Measurements from ENCODE around the gene GRK5. TPM values are rescaled to one million over a fixed set of nuclear protein-coding genes. Genes with fewer than 3 reads are reported as not detected.

GRK5 gene
- total RNA-seq, 4 donors from 2014 or later, result 5.4 to 13.0 (median 10.6) TPM

DNA sequence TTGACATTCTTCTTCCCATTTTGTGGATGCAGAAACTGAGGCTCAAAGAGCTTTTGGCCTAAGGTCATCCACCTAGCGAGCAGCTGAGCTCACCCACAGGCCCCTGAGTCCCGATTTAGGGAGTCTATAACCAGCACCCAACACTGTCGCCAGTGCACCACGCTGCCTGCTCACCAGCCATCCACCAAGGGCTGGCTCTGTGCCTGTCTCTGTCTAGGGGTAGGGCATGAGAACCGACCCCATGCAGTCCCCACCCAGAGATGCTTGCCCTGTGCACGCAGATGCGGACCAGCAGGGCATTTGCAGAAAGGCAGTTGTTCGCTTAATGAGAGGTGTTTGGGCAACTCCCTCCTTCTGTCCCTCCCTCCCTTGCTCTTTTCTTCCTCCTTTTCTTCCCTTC, 97.2 kb downstream of the GRK5 start:
- no peak overlapping the region for H3K4me3 ChIP-seq (ENCODE audit: low read depth, poor library complexity, severe bottlenecking)
- DNase-seq (ENCODE audit: low spot score in 2 of 2), result no peak
- WGBS, 2 donors, result 86 to 90% methylated on average over 8 of the region's 8 CpGs
- TF ChIP-seq CTCF (IDR thresholded peaks at IDR 0.05) (no peak), POLR2A (IDR thresholded peaks at IDR 0.05) (no peak)
- intact Hi-C loops (cut with DNase I; ENCODE audit: low total_unique reads), result loop anchor here (2.0 kb wide), 1 partner anchor 60 kb away; no protein-coding TSS in a partner anchor

- DNase-seq (ENCODE audit: low spot score in 2 of 2), result peak; percentile 75 to 94
- WGBS, 2 donors, result 31 to 39% methylated on average over 11 of the region's 11 CpGs
- H3K4me3 ChIP-seq (ENCODE audit: low read depth, poor library complexity, severe bottlenecking), result no peak overlapping the region
- TF ChIP-seq CTCF (IDR thresholded peaks at IDR 0.05), result no peak
- no peak for TF ChIP-seq POLR2A (IDR thresholded peaks at IDR 0.05)
- intact Hi-C loops (cut with DNase I; ENCODE audit: low total_unique reads), result loop anchor here (2.0 kb wide), 1 partner anchor 61 kb away; no protein-coding TSS in a partner anchor
Observed at GRCh38 chr10:119305860-119306513, 98.6 kb downstream of the GRK5 start.

DNA sequence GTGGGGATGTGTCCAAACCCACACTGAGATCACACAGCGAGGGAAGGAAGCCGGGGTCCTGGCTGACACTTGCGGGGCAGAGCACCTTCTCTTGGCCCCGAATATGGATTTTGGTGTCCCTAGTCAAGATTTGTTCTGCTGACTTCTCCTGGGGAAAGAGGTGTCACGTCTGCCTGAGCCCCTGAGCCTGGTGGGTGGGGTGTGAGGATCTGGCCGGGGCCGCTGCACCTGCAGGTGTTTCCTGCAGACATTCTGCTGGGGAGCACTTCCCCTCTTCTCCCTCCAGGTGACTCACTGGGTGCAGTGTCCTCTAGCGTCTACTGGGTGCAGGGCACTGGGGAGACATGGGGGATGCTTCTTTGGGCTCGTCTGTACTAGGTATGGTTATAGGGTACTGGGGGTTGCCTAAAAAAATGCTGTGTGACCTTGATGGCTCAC, 99.2 kb downstream of the GRK5 start:
- DNase-seq (ENCODE audit: low spot score in 2 of 2), result no peak
- TF ChIP-seq POLR2A (IDR thresholded peaks at IDR 0.05) (no peak), CTCF (IDR thresholded peaks at IDR 0.05) (no peak)
- intact Hi-C loops (cut with DNase I; ENCODE audit: low total_unique reads), result no loop called here
- WGBS, 2 donors, result 65 to 71% methylated on average over 7 to 9 of the region's 9 CpGs
- no peak overlapping the region for H3K4me3 ChIP-seq (ENCODE audit: low read depth, poor library complexity, severe bottlenecking)

GRCh38 chr10:119306986-119307392, 99.6 kb downstream of the GRK5 start:
- TF ChIP-seq CTCF (IDR thresholded peaks at IDR 0.05) (no peak), POLR2A (IDR thresholded peaks at IDR 0.05) (no peak)
- 82 to 91% methylated on average over 4 of the region's 4 CpGs for WGBS, 2 donors
- no peak overlapping the region for H3K4me3 ChIP-seq (ENCODE audit: low read depth, poor library complexity, severe bottlenecking)
- intact Hi-C loops (cut with DNase I; ENCODE audit: low total_unique reads), result no loop called here
- no peak for DNase-seq (ENCODE audit: low spot score in 2 of 2)

DNA sequence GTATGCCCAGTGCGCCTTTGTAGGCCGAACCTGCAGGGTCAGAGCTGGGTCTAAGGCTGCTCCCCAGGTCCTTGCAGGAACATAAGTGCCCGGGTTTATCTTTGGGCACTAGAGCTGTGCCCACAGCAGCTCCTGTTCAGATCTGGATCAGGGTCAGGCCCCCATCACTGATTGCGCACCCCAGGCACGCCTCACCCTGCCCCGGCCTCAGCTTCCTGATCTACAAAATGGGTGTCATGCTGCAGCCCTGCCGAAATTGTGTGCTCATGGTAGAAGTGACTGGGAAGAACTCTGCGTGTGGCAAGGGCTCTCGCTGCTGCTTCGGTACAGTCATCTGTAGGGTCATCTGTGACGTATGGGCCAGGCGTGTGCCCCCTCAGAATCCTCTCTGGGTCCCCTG, 100.7 kb downstream of the GRK5 start:
- no peak for TF ChIP-seq CTCF (IDR thresholded peaks at IDR 0.05)
- no peak for TF ChIP-seq POLR2A (IDR thresholded peaks at IDR 0.05)
- H3K4me3 ChIP-seq (ENCODE audit: low read depth, poor library complexity, severe bottlenecking), result no peak overlapping the region
- no peak for DNase-seq (ENCODE audit: low spot score in 2 of 2)
- WGBS, 2 donors, result 96% methylated on average over 12 of the region's 12 CpGs
- intact Hi-C loops (cut with DNase I; ENCODE audit: low total_unique reads), result no loop called here

Data from lower leg skin (tissue), 4 donors.